Measurements from ENCODE around the gene AGPAT3. TPM values are rescaled to one million over a fixed set of nuclear protein-coding genes. Genes with fewer than 3 reads are reported as not detected.

Gene AGPAT3
- total and polyA plus RNA-seq, 10 of the 15 experiments (the other 5 are each of a cell fraction or from before 2014, with no cell fraction given): 1.2 to 110 (median 30.8) TPM

GRCh38 chr21:43861706-43862105 is 3.3 kb upstream of the AGPAT3 start:
- RAD21 ChIA-PET (ENCODE audit: unreplicated experiment): interaction anchor here (1.8 to 2.7 kb wide), 2 partner anchors 51 to 59 kb away, joined by 4 to 18 read pairs; no protein-coding TSS in a partner anchor
- POLR2A ChIA-PET: interaction anchor here (0.6 to 2.4 kb wide), 3 partner anchors 44 to 76 kb away, joined by 3 to 8 read pairs (median 5); no protein-coding TSS in a partner anchor

More at GRCh38 chr21:43861706-43862105, 3.3 kb upstream of the AGPAT3 start:
- no peak for DNase-seq (ENCODE audit: low read depth, low spot score)
- Histone ChIP-seq H3K9me3 (replicated peaks; ENCODE audit: control insufficient read depth, insufficient read depth, low read length) (no peaks in the 10 kb centered on the region), H3K27me3 (replicated peaks in 1 of 2; ENCODE audit: control insufficient read depth in 2 of 2, insufficient read depth in 2 of 2, low read length in 1 of 2) (no peaks in the 10 kb centered on the region), H3K4me2 (ENCODE audit: control insufficient read depth, insufficient read depth) (no peak overlapping the region), H3K9ac (ENCODE audit: control insufficient read depth, insufficient read depth, low read length) (no peak overlapping the region), H3K79me2 (ENCODE audit: control insufficient read depth, insufficient read depth, low read length) (peaks cover 19% of the 10 kb centered on the region), H2AFZ (ENCODE audit: control insufficient read depth, low read depth, low read length) (no peak overlapping the region), H3K27ac (ENCODE audit: control insufficient read depth, insufficient read depth) (no peak overlapping the region), H3K36me3 (ENCODE audit: control insufficient read depth in 2 of 2, insufficient read depth in 2 of 2, low read length in 1 of 2) (no peaks in the 10 kb centered on the region), H4K20me1 (ENCODE audit: control insufficient read depth, insufficient read depth) (no peaks in the 10 kb centered on the region), H3K4me1 (ENCODE audit: control insufficient read depth, insufficient read depth, low read length) (peaks cover 13% of the 10 kb centered on the region), H3K4me3 (no peak overlapping the region)
- no peak for FAIRE-seq
- 65% methylated on average over 8 of the region's 8 CpGs for WGBS (ENCODE audit: insufficient coverage, insufficient replicate concordance, low lambda C conversion rate, missing lambda C conversion rate)
- ChIA-PET SMC1A (ENCODE audit: uncharacterized antibody, unreplicated experiment) (interaction anchor here (0.9 to 2.8 kb wide), 5 partner anchors 17 to 92 kb away, joined by 3 to 12 read pairs (median 5); no protein-coding TSS in a partner anchor), CTCF (no interaction called here)
- in situ Hi-C loops (cut with MboI) (no loop called here), intact Hi-C loops (cut with micrococcal nuclease; ENCODE audit: unreplicated experiment) (no loop called here)
- TF ChIP-seq ASH2L (IDR thresholded peaks at IDR 0.05; ENCODE audit: borderline replicate concordance, low read depth) (no peak), HDAC2 (IDR thresholded peaks at IDR 0.05) (no peak), SMC3 (IDR thresholded peaks at IDR 0.05; ENCODE audit: borderline replicate concordance, low read length) (no peak), ELK1 (IDR thresholded peaks at IDR 0.05; ENCODE audit: low read depth, low read length) (no peak), SKIL (IDR thresholded peaks at IDR 0.05; ENCODE audit: low read depth, poor library complexity, severe bottlenecking) (no peak), EZH2 (IDR thresholded peaks at IDR 0.05; ENCODE audit: borderline replicate concordance, control insufficient read depth, low read depth, low read length) (no peak), CEBPB (IDR thresholded peaks at IDR 0.05; ENCODE audit: borderline replicate concordance in 1 of 2, low read depth in 2 of 2, low read length in 2 of 2) (no peak)
- no peak for ATAC-seq
- no TSS peak for BruUV-seq (replicated peaks)
